ENCODE results near the gene GRID1. TPM values are rescaled to one million over a fixed set of nuclear protein-coding genes. Genes with fewer than 3 reads are reported as not detected.

The GRID1 gene
- polyA plus RNA-seq, 1 donor (not counting 4 experiments of a cell fraction or from before 2014, with no cell fraction given): 0.01 TPM

DNA sequence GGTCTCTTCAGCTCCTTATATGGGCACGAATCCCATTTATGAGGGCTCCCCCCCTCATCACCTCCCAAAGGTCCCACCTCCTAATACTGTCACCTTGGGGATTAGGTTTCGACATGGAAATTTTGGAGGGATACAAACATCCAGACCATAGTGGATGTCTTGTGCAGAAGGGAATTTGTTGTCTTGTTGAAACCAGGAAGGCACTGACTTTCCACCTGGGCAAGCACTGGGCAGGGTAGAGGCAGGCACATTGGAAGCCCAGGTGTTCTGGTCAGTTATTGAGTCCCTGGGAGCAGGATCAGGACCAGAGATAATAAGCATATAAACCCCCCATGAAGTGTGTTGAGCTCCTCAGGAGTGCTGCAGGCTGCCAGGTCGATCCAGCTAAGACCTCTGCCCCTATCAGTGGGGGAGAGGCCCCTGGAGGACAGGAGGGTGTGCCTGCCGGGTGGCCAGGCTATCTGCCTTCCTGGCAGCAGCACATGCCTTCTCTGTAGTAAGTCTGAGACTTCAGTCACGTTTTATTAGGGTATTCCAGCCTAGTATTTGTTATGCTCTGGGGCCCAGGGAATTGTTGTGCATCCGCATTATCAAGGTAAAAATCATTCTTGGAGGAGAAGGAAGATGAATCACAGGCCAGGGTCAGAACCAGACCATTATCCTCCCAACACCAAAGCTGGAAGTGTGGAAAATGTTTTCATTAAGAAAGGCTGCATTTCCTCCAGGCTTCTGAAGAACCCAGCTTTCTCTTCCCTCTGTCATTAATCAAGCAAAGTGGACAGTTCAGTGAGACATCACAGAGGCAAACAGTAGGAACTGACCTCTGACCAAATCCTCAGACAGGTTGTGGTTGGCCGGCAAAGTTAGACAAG, 503.1 kb downstream of the GRID1 start:
- TF ChIP-seq EZH2 (IDR thresholded peaks at IDR 0.05; ENCODE audit: low read length): no peak
- TF ChIP-seq, protein P1, sequence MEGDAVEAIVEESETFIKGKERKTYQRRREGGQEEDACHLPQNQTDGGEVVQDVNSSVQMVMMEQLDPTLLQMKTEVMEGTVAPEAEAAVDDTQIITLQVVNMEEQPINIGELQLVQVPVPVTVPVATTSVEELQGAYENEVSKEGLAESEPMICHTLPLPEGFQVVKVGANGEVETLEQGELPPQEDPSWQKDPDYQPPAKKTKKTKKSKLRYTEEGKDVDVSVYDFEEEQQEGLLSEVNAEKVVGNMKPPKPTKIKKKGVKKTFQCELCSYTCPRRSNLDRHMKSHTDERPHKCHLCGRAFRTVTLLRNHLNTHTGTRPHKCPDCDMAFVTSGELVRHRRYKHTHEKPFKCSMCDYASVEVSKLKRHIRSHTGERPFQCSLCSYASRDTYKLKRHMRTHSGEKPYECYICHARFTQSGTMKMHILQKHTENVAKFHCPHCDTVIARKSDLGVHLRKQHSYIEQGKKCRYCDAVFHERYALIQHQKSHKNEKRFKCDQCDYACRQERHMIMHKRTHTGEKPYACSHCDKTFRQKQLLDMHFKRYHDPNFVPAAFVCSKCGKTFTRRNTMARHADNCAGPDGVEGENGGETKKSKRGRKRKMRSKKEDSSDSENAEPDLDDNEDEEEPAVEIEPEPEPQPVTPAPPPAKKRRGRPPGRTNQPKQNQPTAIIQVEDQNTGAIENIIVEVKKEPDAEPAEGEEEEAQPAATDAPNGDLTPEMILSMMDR (optimal IDR thresholded peaks at IDR 0.05 in 1 of 3, IDR thresholded peaks at IDR 0.05 in 1 of 3, conservative IDR thresholded peaks at IDR 0.05 in 1 of 3; ENCODE audit: extremely low read depth in 1 of 3, insufficient read depth in 2 of 3, low read length in 3 of 3): no peak
- no peak for FAIRE-seq
- H3K36me3 ChIP-seq (ENCODE audit: control insufficient read depth in 2 of 2, extremely low read depth in 1 of 2, insufficient read depth in 2 of 2, low read length in 2 of 2): no peaks in the 10 kb centered on the region

DNA sequence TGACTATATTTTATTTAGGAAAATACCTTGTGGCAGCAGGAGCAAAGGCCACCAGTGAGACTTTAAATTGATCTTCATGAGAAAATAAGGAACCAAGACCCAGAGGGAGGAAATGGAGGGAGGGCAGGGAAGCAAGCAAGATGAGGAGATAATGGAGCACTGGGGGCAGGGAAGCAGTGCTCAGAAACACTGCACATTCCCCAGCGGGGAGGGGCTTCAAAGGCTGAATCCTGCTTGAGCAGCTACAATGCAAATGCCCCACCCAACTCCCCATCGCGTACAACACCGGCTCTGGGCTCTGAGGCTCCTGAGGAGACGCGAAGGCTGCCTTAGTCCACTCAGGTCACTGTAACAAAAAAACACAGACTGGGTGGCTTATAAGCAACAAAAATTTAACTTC, 503.8 kb downstream of the GRID1 start:
- no peaks in the 10 kb centered on the region for H4K20me1 ChIP-seq (ENCODE audit: control insufficient read depth, extremely low read depth, insufficient read depth, low read length)
- TF ChIP-seq, protein P1 (optimal IDR thresholded peaks at IDR 0.05 in 1 of 3, IDR thresholded peaks at IDR 0.05 in 1 of 3, conservative IDR thresholded peaks at IDR 0.05 in 1 of 3; ENCODE audit: extremely low read depth in 1 of 3, insufficient read depth in 2 of 3, low read length in 3 of 3): no peak
- TF ChIP-seq EZH2 (IDR thresholded peaks at IDR 0.05; ENCODE audit: low read length): no peak
- DNase-seq (ENCODE audit: low read depth, low spot score): no peak

More for the DNA sequence above, 503.1 kb downstream of the GRID1 start:
- H2AFZ ChIP-seq (ENCODE audit: control insufficient read depth, low read length): no peak overlapping the region
- no peaks in the 10 kb centered on the region for H3K79me2 ChIP-seq (ENCODE audit: control insufficient read depth, insufficient read depth, low read length)
- H3K9me3 ChIP-seq (ENCODE audit: control insufficient read depth, low read depth, low read length): no peaks in the 10 kb centered on the region
- no peaks in the 10 kb centered on the region for H3K9me1 ChIP-seq (ENCODE audit: control insufficient read depth, extremely low read depth, insufficient read depth, low read length)
- dilution Hi-C loops (cut with MboI; ENCODE audit: extremely low pct_ligation_motif_present, low sequenced_read_pairs): no loop called here
- no peak overlapping the region for H3K4me3 ChIP-seq (ENCODE audit: control insufficient read depth in 2 of 3, extremely low read depth in 1 of 3, insufficient read depth in 2 of 3, low read depth in 1 of 3, low read length in 3 of 3)
- no peak for DNase-seq (ENCODE audit: low read depth, low spot score)
- no peaks in the 10 kb centered on the region for H3K27me3 ChIP-seq (ENCODE audit: control insufficient read depth, extremely low read depth, insufficient read depth, low read length)
- no peaks in the 10 kb centered on the region for H4K20me1 ChIP-seq (ENCODE audit: control insufficient read depth, extremely low read depth, insufficient read depth, low read length)
- H3K4me2 ChIP-seq (ENCODE audit: control insufficient read depth, extremely low read depth, insufficient read depth, low read depth, low read length): no peak overlapping the region
- H3K9ac ChIP-seq (ENCODE audit: control insufficient read depth, extremely low read depth, insufficient read depth, low read length): no peak overlapping the region
- H3K4me1 ChIP-seq (ENCODE audit: control insufficient read depth, extremely low read depth, insufficient read depth, low read length): no peaks in the 10 kb centered on the region
- no peak overlapping the region for H3K27ac ChIP-seq (ENCODE audit: control insufficient read depth, insufficient read depth, low read length)

More for the DNA sequence above, 503.8 kb downstream of the GRID1 start:
- H3K4me2 ChIP-seq (ENCODE audit: control insufficient read depth, extremely low read depth, insufficient read depth, low read depth, low read length): no peak overlapping the region
- H3K27me3 ChIP-seq (ENCODE audit: control insufficient read depth, extremely low read depth, insufficient read depth, low read length): no peaks in the 10 kb centered on the region
- no peaks in the 10 kb centered on the region for H3K9me3 ChIP-seq (ENCODE audit: control insufficient read depth, low read depth, low read length)
- H3K79me2 ChIP-seq (ENCODE audit: control insufficient read depth, insufficient read depth, low read length): no peaks in the 10 kb centered on the region
- no peak overlapping the region for H3K4me3 ChIP-seq (ENCODE audit: control insufficient read depth in 2 of 3, extremely low read depth in 1 of 3, insufficient read depth in 2 of 3, low read depth in 1 of 3, low read length in 3 of 3)
- FAIRE-seq: no peak
- no peak overlapping the region for H2AFZ ChIP-seq (ENCODE audit: control insufficient read depth, low read length)
- dilution Hi-C loops (cut with MboI; ENCODE audit: extremely low pct_ligation_motif_present, low sequenced_read_pairs): no loop called here
- H3K9me1 ChIP-seq (ENCODE audit: control insufficient read depth, extremely low read depth, insufficient read depth, low read length): no peaks in the 10 kb centered on the region
- no peak overlapping the region for H3K9ac ChIP-seq (ENCODE audit: control insufficient read depth, extremely low read depth, insufficient read depth, low read length)
- H3K36me3 ChIP-seq (ENCODE audit: control insufficient read depth in 2 of 2, extremely low read depth in 1 of 2, insufficient read depth in 2 of 2, low read length in 2 of 2): no peaks in the 10 kb centered on the region
- no peaks in the 10 kb centered on the region for H3K4me1 ChIP-seq (ENCODE audit: control insufficient read depth, extremely low read depth, insufficient read depth, low read length)
- no peak overlapping the region for H3K27ac ChIP-seq (ENCODE audit: control insufficient read depth, insufficient read depth, low read length)
